T-helper 2 cell treated with Interferon-gamma antibody and Interleukin-4, amounts not matched to agents 5 μg/mL and 100 μg/mL, for 36 hours (primary cell): ENCODE measurements around the gene RTN4R.
A peak's percentile ranks its signal among the peaks of the same experiment; 100 is the strongest.

ENCODE experiments used
- DNase-seq: peaks from one replicate; pipeline ENCODE4 v3.0.0; 2021; ENCODE audit warnings: low spot score
- H3K27ac Mint-ChIP-seq: one replicate; pipeline ENCODE4 v1.8.0; 2021; ENCODE audit warnings: mild to moderate bottlenecking, mixed read lengths
- H3K27me3 Mint-ChIP-seq: one replicate; pipeline ENCODE4 v1.8.0; 2021; ENCODE audit warnings: low read depth, mixed read lengths
- H3K36me3 Mint-ChIP-seq: one replicate; pipeline ENCODE4 v1.8.0; 2021; ENCODE audit warnings: low read depth, mixed read lengths
- H3K4me1 Mint-ChIP-seq: one replicate; pipeline ENCODE4 v1.8.0; 2021; ENCODE audit warnings: low read depth, mixed read lengths
- H3K4me3 Mint-ChIP-seq: one replicate; pipeline ENCODE4 v1.8.0; 2022; ENCODE audit warnings: mild to moderate bottlenecking, moderate library complexity, mixed read lengths
- H3K9me3 Mint-ChIP-seq: one replicate; pipeline ENCODE4 v1.8.0; 2021; ENCODE audit warnings: mixed read lengths

The RTN4R gene

GRCh38 chr22:20205964-20206708 lies 62.0 kb downstream of the RTN4R start:
- Mint-ChIP-seq H3K36me3 (no peaks in the 10 kb centered on the region), H3K27me3 (no peaks in the 10 kb centered on the region), H3K9me3 (no peaks in the 10 kb centered on the region), H3K27ac (peak overlapping the region; percentile 93), H3K4me3 (peak overlapping the region; percentile 93), H3K4me1 (peaks cover 12% of the 10 kb centered on the region)
- DNase-seq = peak; percentile 61

- H3K9me3 Mint-ChIP-seq = no peaks in the 10 kb centered on the region
- H3K4me3 Mint-ChIP-seq = peak overlapping the region; percentile 93
- no peak for DNase-seq
- H3K4me1 Mint-ChIP-seq = peaks cover 12% of the 10 kb centered on the region
- H3K27me3 Mint-ChIP-seq = no peaks in the 10 kb centered on the region
- no peaks in the 10 kb centered on the region for H3K36me3 Mint-ChIP-seq
- H3K27ac Mint-ChIP-seq = peak overlapping the region; percentile 93
Observed at GRCh38 chr22:20205464-20205963, 62.6 kb downstream of the RTN4R start.

GRCh38 chr22:20204806-20205205 lies 63.3 kb downstream of the RTN4R start:
- no peak overlapping the region for H3K4me3 Mint-ChIP-seq
- H3K36me3 Mint-ChIP-seq = no peaks in the 10 kb centered on the region
- H3K9me3 Mint-ChIP-seq = no peaks in the 10 kb centered on the region
- peaks cover 12% of the 10 kb centered on the region for H3K4me1 Mint-ChIP-seq
- H3K27ac Mint-ChIP-seq = no peak overlapping the region
- H3K27me3 Mint-ChIP-seq = no peaks in the 10 kb centered on the region
- no peak for DNase-seq

- no peak for DNase-seq
- Mint-ChIP-seq H3K27me3 (no peaks in the 10 kb centered on the region), H3K4me1 (peaks cover 12% of the 10 kb centered on the region), H3K4me3 (no peak overlapping the region), H3K36me3 (no peaks in the 10 kb centered on the region), H3K9me3 (no peaks in the 10 kb centered on the region), H3K27ac (no peak overlapping the region)
Observed at GRCh38 chr22:20204311-20204710, 63.8 kb downstream of the RTN4R start.

GRCh38 chr22:20203552-20204201 lies 64.4 kb downstream of the RTN4R start:
- Mint-ChIP-seq H3K27me3 (no peaks in the 10 kb centered on the region), H3K4me1 (peaks cover 12% of the 10 kb centered on the region), H3K9me3 (no peaks in the 10 kb centered on the region), H3K36me3 (no peaks in the 10 kb centered on the region), H3K27ac (no peak overlapping the region), H3K4me3 (no peak overlapping the region)
- no peak for DNase-seq

- H3K4me1 Mint-ChIP-seq = peaks cover 12% of the 10 kb centered on the region
- DNase-seq = no peak
- H3K27me3 Mint-ChIP-seq = no peaks in the 10 kb centered on the region
- no peaks in the 10 kb centered on the region for H3K36me3 Mint-ChIP-seq
- H3K9me3 Mint-ChIP-seq = no peaks in the 10 kb centered on the region
- no peak overlapping the region for H3K4me3 Mint-ChIP-seq
- no peak overlapping the region for H3K27ac Mint-ChIP-seq
Observed at GRCh38 chr22:20203142-20203551, 65.0 kb downstream of the RTN4R start.

- no peak overlapping the region for H3K4me3 Mint-ChIP-seq
- no peak overlapping the region for H3K27ac Mint-ChIP-seq
- DNase-seq = no peak
- no peaks in the 10 kb centered on the region for H3K27me3 Mint-ChIP-seq
- no peaks in the 10 kb centered on the region for H3K9me3 Mint-ChIP-seq
- no peaks in the 10 kb centered on the region for H3K36me3 Mint-ChIP-seq
- H3K4me1 Mint-ChIP-seq = peaks cover 9% of the 10 kb centered on the region
Observed at GRCh38 chr22:20201837-20202392, 66.2 kb downstream of the RTN4R start.

- Mint-ChIP-seq H3K27me3 (no peaks in the 10 kb centered on the region), H3K27ac (no peak overlapping the region), H3K36me3 (no peaks in the 10 kb centered on the region), H3K4me3 (no peak overlapping the region), H3K9me3 (no peaks in the 10 kb centered on the region), H3K4me1 (no peaks in the 10 kb centered on the region)
- DNase-seq = no peak
Observed at GRCh38 chr22:20199906-20200305, 68.2 kb downstream of the RTN4R start.

GRCh38 chr22:20199413-20199842 lies 68.7 kb downstream of the RTN4R start:
- Mint-ChIP-seq H3K27ac (no peak overlapping the region), H3K4me1 (no peaks in the 10 kb centered on the region), H3K36me3 (no peaks in the 10 kb centered on the region), H3K9me3 (no peaks in the 10 kb centered on the region), H3K4me3 (no peak overlapping the region), H3K27me3 (no peaks in the 10 kb centered on the region)
- DNase-seq = no peak

GRCh38 chr22:20198557-20199319 lies 69.4 kb downstream of the RTN4R start:
- no peaks in the 10 kb centered on the region for H3K4me1 Mint-ChIP-seq
- H3K27ac Mint-ChIP-seq = no peak overlapping the region
- H3K9me3 Mint-ChIP-seq = no peaks in the 10 kb centered on the region
- H3K36me3 Mint-ChIP-seq = no peaks in the 10 kb centered on the region
- no peak for DNase-seq
- no peak overlapping the region for H3K4me3 Mint-ChIP-seq
- no peaks in the 10 kb centered on the region for H3K27me3 Mint-ChIP-seq

GRCh38 chr22:20197407-20198030 lies 70.6 kb downstream of the RTN4R start:
- H3K27me3 Mint-ChIP-seq = no peaks in the 10 kb centered on the region
- H3K9me3 Mint-ChIP-seq = no peaks in the 10 kb centered on the region
- H3K27ac Mint-ChIP-seq = no peak overlapping the region
- H3K4me1 Mint-ChIP-seq = no peaks in the 10 kb centered on the region
- no peak for DNase-seq
- no peaks in the 10 kb centered on the region for H3K36me3 Mint-ChIP-seq
- no peak overlapping the region for H3K4me3 Mint-ChIP-seq

- Mint-ChIP-seq H3K4me1 (no peaks in the 10 kb centered on the region), H3K4me3 (no peak overlapping the region), H3K36me3 (no peaks in the 10 kb centered on the region), H3K9me3 (no peaks in the 10 kb centered on the region), H3K27me3 (no peaks in the 10 kb centered on the region), H3K27ac (no peak overlapping the region)
- DNase-seq = no peak
Observed at GRCh38 chr22:20196094-20196842, 71.8 kb downstream of the RTN4R start.
